ENCODE measurements around the gene NLRP13. TPM values are rescaled to one million over a fixed set of nuclear protein-coding genes. Genes with fewer than 3 reads are reported as not detected.

The NLRP13 gene
- total RNA-seq, 4 donors from 2014 or later, result not detected

DNA sequence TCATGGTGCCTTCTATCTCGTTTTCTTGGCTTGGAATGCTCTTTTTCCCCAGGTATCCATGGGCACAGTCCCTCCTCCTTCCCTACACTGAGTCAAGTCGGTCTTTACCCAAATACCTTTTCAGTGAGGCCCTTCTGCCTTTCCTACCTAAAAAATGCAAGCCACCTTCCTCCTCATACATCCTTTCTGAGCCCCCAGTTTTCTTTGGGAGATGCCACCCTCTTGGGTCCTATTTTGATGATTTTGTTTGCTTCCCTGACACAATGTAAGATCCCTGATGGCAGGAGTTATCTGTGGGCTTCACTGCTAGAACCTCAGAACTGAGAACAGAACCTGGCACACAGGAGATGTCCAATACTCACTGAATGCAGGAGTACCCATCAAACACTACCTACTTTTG lies 22.3 kb downstream of the NLRP13 start:
- Histone ChIP-seq H3K4me1 (no peaks in the 10 kb centered on the region), H3K27ac (no peak overlapping the region), H3K27me3 (no peaks in the 10 kb centered on the region), H3K4me3 (no peak overlapping the region), H3K36me3 (no peaks in the 10 kb centered on the region), H3K9me3 (no peaks in the 10 kb centered on the region)
- DNase-seq, result no peak
- TF ChIP-seq POLR2AphosphoS5 (IDR thresholded peaks at IDR 0.05) (no peak), EP300 (IDR thresholded peaks at IDR 0.05; ENCODE audit: low read depth) (no peak), POLR2A (IDR thresholded peaks at IDR 0.05) (no peak)
- TF ChIP-seq, protein P1, sequence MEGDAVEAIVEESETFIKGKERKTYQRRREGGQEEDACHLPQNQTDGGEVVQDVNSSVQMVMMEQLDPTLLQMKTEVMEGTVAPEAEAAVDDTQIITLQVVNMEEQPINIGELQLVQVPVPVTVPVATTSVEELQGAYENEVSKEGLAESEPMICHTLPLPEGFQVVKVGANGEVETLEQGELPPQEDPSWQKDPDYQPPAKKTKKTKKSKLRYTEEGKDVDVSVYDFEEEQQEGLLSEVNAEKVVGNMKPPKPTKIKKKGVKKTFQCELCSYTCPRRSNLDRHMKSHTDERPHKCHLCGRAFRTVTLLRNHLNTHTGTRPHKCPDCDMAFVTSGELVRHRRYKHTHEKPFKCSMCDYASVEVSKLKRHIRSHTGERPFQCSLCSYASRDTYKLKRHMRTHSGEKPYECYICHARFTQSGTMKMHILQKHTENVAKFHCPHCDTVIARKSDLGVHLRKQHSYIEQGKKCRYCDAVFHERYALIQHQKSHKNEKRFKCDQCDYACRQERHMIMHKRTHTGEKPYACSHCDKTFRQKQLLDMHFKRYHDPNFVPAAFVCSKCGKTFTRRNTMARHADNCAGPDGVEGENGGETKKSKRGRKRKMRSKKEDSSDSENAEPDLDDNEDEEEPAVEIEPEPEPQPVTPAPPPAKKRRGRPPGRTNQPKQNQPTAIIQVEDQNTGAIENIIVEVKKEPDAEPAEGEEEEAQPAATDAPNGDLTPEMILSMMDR (IDR thresholded peaks at IDR 0.05), result no peak
- intact Hi-C loops (cut with DNase I; ENCODE audit: low total_unique reads), result no loop called here
- in situ Hi-C loops (cut with MboI; ENCODE audit: low pct_ligation_motif_present in 1 of 4, low pct_unique_long_range_greater_than_20kb in 1 of 4, low sequenced_read_pairs in 3 of 4), result no loop called here
- WGBS, 2 donors (ENCODE audit: low coverage in 1 of 2), result 17 to 26% methylated on average over 1 to 2 of the region's 2 CpGs

DNA sequence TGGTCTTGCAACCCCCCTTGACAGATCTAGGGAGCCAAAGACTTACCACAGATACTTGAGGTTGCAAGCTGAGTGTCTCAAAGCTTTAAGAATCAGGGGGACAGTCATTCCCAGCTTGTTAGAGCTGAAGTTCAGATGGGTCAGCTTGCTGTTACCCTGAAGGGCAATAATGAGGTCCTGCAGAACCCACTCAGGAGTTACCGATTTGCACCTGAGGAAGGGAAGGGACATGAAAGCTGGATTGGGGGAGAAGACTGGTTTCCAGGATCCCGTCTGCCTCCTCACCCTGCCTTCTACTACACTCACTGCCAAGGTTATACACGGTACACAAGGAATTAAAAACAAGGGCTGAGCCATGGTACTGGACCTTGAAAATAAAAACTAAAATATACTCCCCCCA lies 24.4 kb downstream of the NLRP13 start:
- 78 to 80% methylated on average over 1 to 3 of the region's 3 CpGs for WGBS, 2 donors (ENCODE audit: low coverage in 1 of 2)
- H3K36me3 ChIP-seq, result no peaks in the 10 kb centered on the region
- no peak overlapping the region for H3K27ac ChIP-seq
- intact Hi-C loops (cut with DNase I; ENCODE audit: low total_unique reads), result no loop called here
- no peak for DNase-seq
- H3K4me3 ChIP-seq, result no peak overlapping the region
- no peaks in the 10 kb centered on the region for H3K4me1 ChIP-seq
- TF ChIP-seq EP300 (IDR thresholded peaks at IDR 0.05; ENCODE audit: low read depth) (no peak), POLR2AphosphoS5 (IDR thresholded peaks at IDR 0.05) (no peak), POLR2A (IDR thresholded peaks at IDR 0.05) (no peak)
- TF ChIP-seq, protein P1 (IDR thresholded peaks at IDR 0.05), result no peak
- no peaks in the 10 kb centered on the region for H3K9me3 ChIP-seq
- no peaks in the 10 kb centered on the region for H3K27me3 ChIP-seq
- in situ Hi-C loops (cut with MboI; ENCODE audit: low pct_ligation_motif_present in 1 of 4, low pct_unique_long_range_greater_than_20kb in 1 of 4, low sequenced_read_pairs in 3 of 4), result no loop called here

DNA sequence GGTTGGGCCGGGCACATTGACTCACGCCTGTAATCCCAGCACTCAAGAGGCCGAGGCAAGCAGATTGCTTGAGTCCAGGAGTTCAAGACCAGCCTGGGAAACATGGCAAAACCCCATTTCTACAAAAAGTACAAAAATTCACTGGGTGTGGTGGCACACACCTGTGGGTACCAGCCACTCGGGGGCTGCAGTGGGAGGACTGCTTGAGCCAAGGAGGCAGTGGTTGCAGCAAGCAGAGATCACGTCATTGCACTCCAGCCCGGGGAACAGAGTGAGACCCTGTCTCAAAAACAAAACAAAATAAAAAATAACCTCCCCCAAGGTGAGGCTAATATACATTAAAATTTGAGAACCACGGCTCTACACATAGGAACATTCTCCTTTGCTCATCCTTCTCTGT lies 24.9 kb downstream of the NLRP13 start:
- no peak for DNase-seq
- intact Hi-C loops (cut with DNase I; ENCODE audit: low total_unique reads), result no loop called here
- Histone ChIP-seq H3K36me3 (no peaks in the 10 kb centered on the region), H3K27ac (no peak overlapping the region), H3K4me1 (no peaks in the 10 kb centered on the region), H3K4me3 (no peak overlapping the region), H3K9me3 (no peaks in the 10 kb centered on the region), H3K27me3 (no peaks in the 10 kb centered on the region)
- in situ Hi-C loops (cut with MboI; ENCODE audit: low pct_ligation_motif_present in 1 of 4, low pct_unique_long_range_greater_than_20kb in 1 of 4, low sequenced_read_pairs in 3 of 4), result no loop called here
- TF ChIP-seq EP300 (IDR thresholded peaks at IDR 0.05; ENCODE audit: low read depth) (no peak), POLR2AphosphoS5 (IDR thresholded peaks at IDR 0.05) (no peak), POLR2A (IDR thresholded peaks at IDR 0.05) (no peak)
- TF ChIP-seq, protein P1 (IDR thresholded peaks at IDR 0.05), result no peak
- 77 to 100% methylated on average over 1 to 7 of the region's 7 CpGs for WGBS, 2 donors (ENCODE audit: low coverage in 1 of 2)

DNA sequence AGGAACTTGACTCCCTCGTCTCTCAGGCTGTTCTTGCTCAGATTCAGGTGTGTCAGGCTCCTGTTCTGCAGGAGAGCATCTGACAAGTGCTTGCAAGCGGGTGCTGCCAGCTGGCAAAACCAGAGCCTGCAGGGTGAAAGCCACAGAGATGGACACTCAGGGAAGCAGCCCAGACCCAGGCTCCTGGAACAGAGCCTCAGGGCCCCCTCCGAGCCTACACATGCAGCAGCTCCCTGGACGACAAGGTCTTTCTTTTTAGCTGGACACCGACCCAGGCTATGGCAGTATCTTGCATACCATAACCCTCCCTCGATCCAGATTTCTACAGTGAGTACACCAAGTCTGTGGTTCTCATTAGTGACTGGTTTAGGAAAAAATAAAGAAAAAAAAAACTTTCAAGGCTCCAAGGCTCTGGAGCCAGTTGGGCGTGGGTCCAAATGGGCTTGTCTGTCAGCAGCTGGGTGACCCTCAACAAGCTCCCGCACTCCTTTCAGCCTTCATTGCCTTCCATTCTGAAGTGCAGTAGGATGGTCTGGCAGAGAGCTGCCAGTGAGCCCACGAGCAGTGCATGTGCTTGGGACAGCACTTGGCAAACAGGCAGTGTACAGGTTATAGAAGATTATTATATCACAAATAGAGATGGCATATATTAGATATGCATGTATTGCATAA lies 29.9 kb downstream of the NLRP13 start:
- no peaks in the 10 kb centered on the region for H3K36me3 ChIP-seq
- no peak for DNase-seq

More for the DNA sequence above, 29.9 kb downstream of the NLRP13 start:
- Histone ChIP-seq H3K4me3 (no peak overlapping the region), H3K4me1 (no peaks in the 10 kb centered on the region), H3K27ac (no peak overlapping the region), H3K27me3 (no peaks in the 10 kb centered on the region), H3K9me3 (no peaks in the 10 kb centered on the region)
- no peak for TF ChIP-seq EP300 (IDR thresholded peaks at IDR 0.05; ENCODE audit: low read depth)
- no peak for TF ChIP-seq POLR2AphosphoS5 (IDR thresholded peaks at IDR 0.05)
- no peak for TF ChIP-seq POLR2A (IDR thresholded peaks at IDR 0.05)
- TF ChIP-seq, protein P1 (IDR thresholded peaks at IDR 0.05), result no peak
- WGBS, 2 donors (ENCODE audit: low coverage in 1 of 2), result 64 to 70% methylated on average over 4 to 9 of the region's 9 CpGs
- in situ Hi-C loops (cut with MboI; ENCODE audit: low pct_ligation_motif_present in 1 of 4, low pct_unique_long_range_greater_than_20kb in 1 of 4, low sequenced_read_pairs in 3 of 4) (no loop called here), intact Hi-C loops (cut with DNase I; ENCODE audit: low total_unique reads) (no loop called here)

All from transverse colon (tissue), 4 donors.